Aorta (tissue), 5 donors: ENCODE data around the gene NKD1. TPM values are rescaled to one million over a fixed set of nuclear protein-coding genes. Genes with fewer than 3 reads are reported as not detected.

Experiments used
- ATAC-seq: fragments of 200-7000 bp; cut with Tn5 transposase; one replicate; pipeline ENCODE4 v1.9.1; 2022; ENCODE audit warnings: moderate library complexity; ENCODE audit not compliant: low FRiP score
- DNase-seq, 2 donors: peaks; one replicate each; pipeline ENCODE4 v3.0.0-alpha.2; 2020
- H3K27ac ChIP-seq, 2 donors: one replicate each; pipeline ENCODE4 v1.5.1; 2013; ENCODE audit warnings: low read length in 2 of 2, mild to moderate bottlenecking in 2 of 2, moderate library complexity in 2 of 2, control low read depth in 1 of 2, inconsistent platforms in 1 of 2, low read depth in 1 of 2
- H3K27me3 ChIP-seq, 2 donors: one replicate each; pipeline ENCODE4 v1.6.1; 2013; ENCODE audit warnings: control low read depth in 1 of 2, low read length in 1 of 2, mild to moderate bottlenecking in 1 of 2, moderate library complexity in 1 of 2; ENCODE audit not compliant: insufficient read depth in 2 of 2, control insufficient read depth in 1 of 2
- H3K36me3 ChIP-seq, 2 donors: one replicate each; pipeline ENCODE4 v1.6.1; 2013; ENCODE audit warnings: control low read depth in 1 of 2, low read length in 1 of 2, mild to moderate bottlenecking in 1 of 2; ENCODE audit not compliant: insufficient read depth in 2 of 2, control insufficient read depth in 1 of 2
- H3K4me1 ChIP-seq, 2 donors: one replicate each; pipeline ENCODE4 v1.6.1; 2013; ENCODE audit warnings: low read length in 2 of 2, control low read depth in 1 of 2, mild to moderate bottlenecking in 1 of 2, moderate library complexity in 1 of 2; ENCODE audit not compliant: insufficient read depth in 2 of 2, control insufficient read depth in 1 of 2
- H3K4me3 ChIP-seq, 2 donors: one replicate each; pipeline ENCODE4 v1.5.1; 2013; ENCODE audit warnings: low read length in 2 of 2, control low read depth in 1 of 2, mild to moderate bottlenecking in 1 of 2
- H3K9me3 ChIP-seq: one replicate; pipeline ENCODE4 v1.6.1; 2013; ENCODE audit warnings: mild to moderate bottlenecking, low read length; ENCODE audit not compliant: control insufficient read depth
- WGBS, 2 donors: extraction: QIAGEN DNeasy Blood & Tissue Kit; methylation state at CpG; one replicate each; pipeline ENCODE4 v1.1.7; 2013; 5-methylcytosine and 5-hydroxymethylcytosine counted together
- intact Hi-C, 2 donors: fragments of 100-400 bp; cut with DNase I; formaldehyde crosslinking; loops; one replicate each; pipeline versions ENCODE4 v1.14.2 to v1.15.0; 2022
- polyA plus RNA-seq, 2 donors: library from polyadenylated mRNA; stranded (reverse); fragments of 200-250 nt; gene quantifications; one replicate each; pipeline ENCODE4 v1.2.3, GENCODE V29; 2013
- total RNA-seq, 2 donors: library from RNA; stranded (reverse); fragmentation: NEBNext Ultra II Directional; extraction: Animal tissue kit (Norgen Biotek cat#: 25700); gene quantifications; one replicate each; pipeline ENCODE4 v1.2.1, GENCODE V29; 2021
- donor health status: healthy with polysubstance abuse.
- donor health status: Bipolar disorder and iron deficiency.
- donor health status: DM: no; HTN: no; CAD: no.
- donor health status: DM: no; HTN: no; CAD: no.
- donor health status: DM: yes; HTN: yes; CAD: no.

NKD1 gene
- total and polyA plus RNA-seq, 4 donors = 5.1 to 55.2 (median 21.0) TPM

- DNase-seq (peak in 1 of 2 donors; percentile 66), ATAC-seq (no peak)
- H3K36me3 ChIP-seq = peaks cover 0 to 3% of the 10 kb centered on the region in 2 donors
- no peaks in the 10 kb centered on the region for H3K4me1 ChIP-seq
- no peak overlapping the region for H3K4me3 ChIP-seq
- H3K27ac ChIP-seq = no peak overlapping the region
- intact Hi-C loops = no loop called here
- no peaks in the 10 kb centered on the region for H3K27me3 ChIP-seq
- WGBS, 2 donors = 94 to 95% methylated on average over 11 of the region's 11 CpGs
- H3K9me3 ChIP-seq = no peaks in the 10 kb centered on the region
Observed at GRCh38 chr16:50630394-50631020, 82.3 kb downstream of the NKD1 start.

- no peak for DNase-seq
- H3K4me1 ChIP-seq = no peaks in the 10 kb centered on the region
- intact Hi-C loops = no loop called here
Observed at GRCh38 chr16:50631249-50631984, 83.2 kb downstream of the NKD1 start.

DNA sequence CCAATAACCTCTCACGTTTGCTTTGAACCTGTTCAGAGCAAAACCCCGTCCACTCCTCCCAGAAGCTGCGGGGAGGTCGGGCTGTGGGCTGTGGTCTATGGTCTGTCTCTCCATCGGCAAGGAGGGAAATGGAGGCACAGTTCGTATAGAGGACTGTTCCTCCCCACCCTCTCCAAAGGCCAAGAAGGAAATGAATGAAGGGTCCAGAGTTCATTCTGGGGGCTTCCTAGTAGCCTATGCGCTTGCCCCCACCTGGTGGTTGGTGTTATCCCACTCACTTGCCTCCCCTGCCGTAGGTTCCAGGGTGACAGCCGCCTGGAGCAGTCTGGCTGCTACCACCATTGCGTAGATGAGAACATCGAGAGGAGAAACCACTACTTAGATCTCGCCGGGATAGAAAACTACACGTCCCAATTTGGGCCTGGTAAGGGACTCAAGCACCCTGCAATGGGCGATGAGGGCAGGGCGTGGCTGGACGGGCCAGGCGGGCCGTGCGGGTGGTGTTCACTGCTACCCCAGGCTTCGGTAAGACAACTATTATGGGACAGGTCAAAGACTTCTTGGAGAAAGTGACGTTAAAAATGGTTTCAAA is 83.9 kb downstream of the NKD1 start:
- Histone ChIP-seq H3K36me3 (peaks cover 0 to 3% of the 10 kb centered on the region in 2 donors), H3K4me3 (no peak overlapping the region), H3K27me3 (no peaks in the 10 kb centered on the region), H3K9me3 (no peaks in the 10 kb centered on the region), H3K4me1 (no peaks in the 10 kb centered on the region), H3K27ac (no peak overlapping the region)
- DNase-seq (peak in 1 of 2 donors; percentile 70), ATAC-seq (no peak)
- intact Hi-C loops = no loop called here
- WGBS, 2 donors = 93% methylated on average over 22 of the region's 22 CpGs

More at GRCh38 chr16:50631249-50631984, 83.2 kb downstream of the NKD1 start:
- WGBS, 2 donors = 81 to 82% methylated on average over 8 of the region's 8 CpGs
- Histone ChIP-seq H3K36me3 (peaks cover 0 to 3% of the 10 kb centered on the region in 2 donors), H3K27me3 (no peaks in the 10 kb centered on the region), H3K27ac (no peak overlapping the region), H3K4me3 (no peak overlapping the region), H3K9me3 (no peaks in the 10 kb centered on the region)
- no peak for ATAC-seq

- Histone ChIP-seq H3K27ac (no peak overlapping the region), H3K36me3 (peaks cover 0 to 3% of the 10 kb centered on the region in 2 donors), H3K9me3 (no peaks in the 10 kb centered on the region), H3K4me3 (no peak overlapping the region), H3K4me1 (no peaks in the 10 kb centered on the region), H3K27me3 (no peaks in the 10 kb centered on the region)
- DNase-seq (peak in 1 of 2 donors; percentile 70), ATAC-seq (no peak)
- intact Hi-C loops = no loop called here
- 89% methylated on average over 28 to 30 of the region's 30 CpGs for WGBS, 2 donors
Observed at GRCh38 chr16:50632927-50633800, 85.0 kb downstream of the NKD1 start.

DNA sequence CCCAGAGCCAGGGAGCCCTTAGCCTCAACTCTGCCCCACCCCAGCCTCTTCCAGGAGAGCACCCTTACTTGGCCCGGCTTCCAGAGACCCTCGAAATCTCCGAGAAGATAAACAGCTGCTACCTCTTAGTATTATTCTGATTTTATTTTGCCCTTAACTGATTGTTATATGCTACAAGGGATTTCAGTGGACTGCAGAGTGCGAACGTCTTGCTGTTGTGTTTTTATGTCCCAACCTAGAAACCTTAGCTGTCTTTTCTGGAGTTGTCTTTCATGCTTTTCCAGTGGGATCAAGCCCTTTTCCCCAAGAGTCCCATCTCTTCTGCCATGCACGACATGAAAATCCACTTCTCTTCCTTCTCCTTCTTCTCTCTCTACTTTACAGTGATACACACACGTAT is 85.9 kb downstream of the NKD1 start:
- Histone ChIP-seq H3K4me3 (no peak overlapping the region), H3K36me3 (peaks cover 0 to 3% of the 10 kb centered on the region in 2 donors), H3K9me3 (no peaks in the 10 kb centered on the region), H3K4me1 (no peaks in the 10 kb centered on the region), H3K27ac (no peak overlapping the region), H3K27me3 (no peaks in the 10 kb centered on the region)
- ATAC-seq (no peak), DNase-seq (no peak)
- 90 to 93% methylated on average over 7 of the region's 7 CpGs for WGBS, 2 donors
- intact Hi-C loops = no loop called here

DNA sequence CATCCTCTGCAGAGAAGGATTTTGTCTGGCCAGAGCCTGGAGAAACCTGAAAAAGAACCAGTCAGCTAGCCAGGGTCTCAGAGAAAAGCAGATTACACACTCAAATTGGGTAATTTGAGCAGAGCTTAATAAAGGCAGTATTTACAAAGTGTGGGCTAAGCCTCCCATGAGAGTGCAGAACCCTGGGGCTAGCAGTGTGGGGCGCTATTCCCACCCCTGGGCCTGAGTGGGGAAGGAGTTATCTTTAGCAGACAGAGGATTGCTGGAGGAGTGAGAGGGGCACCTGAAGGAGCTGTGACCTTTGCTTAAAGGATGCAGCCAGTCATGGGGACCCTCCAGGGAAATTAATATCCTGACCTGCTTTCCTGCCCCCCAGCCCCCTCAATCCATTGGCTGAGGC is 86.8 kb downstream of the NKD1 start:
- Histone ChIP-seq H3K4me1 (no peaks in the 10 kb centered on the region), H3K4me3 (no peak overlapping the region), H3K36me3 (peaks cover 0 to 3% of the 10 kb centered on the region in 2 donors), H3K27ac (no peak overlapping the region), H3K27me3 (no peaks in the 10 kb centered on the region), H3K9me3 (no peaks in the 10 kb centered on the region)
- intact Hi-C loops = no loop called here
- ATAC-seq (no peak), DNase-seq (no peak)
- WGBS, 2 donors = 94 to 95% methylated on average over 1 of the region's 1 CpG

DNA sequence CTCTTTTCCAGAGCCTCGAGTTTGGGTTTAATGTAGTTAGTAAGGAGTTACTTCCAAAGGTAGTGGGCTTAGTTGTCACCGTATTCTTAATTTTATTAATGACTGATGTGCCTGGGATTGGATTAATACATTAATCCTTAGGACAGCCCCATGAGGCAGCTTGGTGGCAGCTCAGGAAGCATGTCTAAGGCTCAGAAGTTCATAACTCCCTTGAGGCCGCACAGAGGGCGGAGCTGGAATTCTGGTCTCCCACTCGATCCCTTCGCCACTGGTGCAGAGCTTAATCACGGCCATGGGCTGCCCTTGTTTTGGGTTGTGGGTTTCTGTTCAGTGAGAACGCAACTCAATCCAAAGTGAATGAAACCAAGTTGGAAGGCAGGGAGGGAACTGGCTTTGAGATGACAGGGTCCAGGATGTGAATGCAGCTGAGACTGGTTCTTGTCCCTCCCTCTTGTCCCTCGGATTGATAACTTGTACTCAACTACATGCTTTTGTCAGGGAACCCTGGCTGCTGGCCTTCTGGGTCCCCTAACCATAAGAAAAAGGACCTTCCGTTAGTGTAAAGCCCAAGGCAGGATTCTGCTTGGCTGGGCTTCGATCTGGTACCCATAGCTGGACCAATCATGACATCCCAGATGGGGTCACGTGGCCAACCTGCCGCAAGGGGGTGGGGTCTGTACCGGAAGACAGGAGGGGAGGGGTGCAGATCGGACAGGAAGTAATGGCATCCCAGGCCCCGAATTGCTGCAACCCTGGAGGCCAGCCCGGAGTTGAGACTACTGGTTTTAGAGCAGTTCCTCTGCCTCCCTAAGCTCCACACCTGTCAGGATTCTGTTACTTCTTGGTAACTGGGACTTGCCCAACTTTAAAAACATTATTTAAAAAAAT is 87.6 kb downstream of the NKD1 start:
- DNase-seq = no peak
- H3K4me1 ChIP-seq = no peaks in the 10 kb centered on the region
- peaks cover 0 to 3% of the 10 kb centered on the region in 2 donors for H3K36me3 ChIP-seq
- intact Hi-C loops = no loop called here
- no peaks in the 10 kb centered on the region for H3K27me3 ChIP-seq
- no peak for ATAC-seq
- no peaks in the 10 kb centered on the region for H3K9me3 ChIP-seq
- H3K4me3 ChIP-seq = no peak overlapping the region
- WGBS, 2 donors = 50 to 62% methylated on average over 17 of the region's 17 CpGs
- H3K27ac ChIP-seq = no peak overlapping the region
